ENCODE results near the gene PMPCB.

PMPCB gene

DNA sequence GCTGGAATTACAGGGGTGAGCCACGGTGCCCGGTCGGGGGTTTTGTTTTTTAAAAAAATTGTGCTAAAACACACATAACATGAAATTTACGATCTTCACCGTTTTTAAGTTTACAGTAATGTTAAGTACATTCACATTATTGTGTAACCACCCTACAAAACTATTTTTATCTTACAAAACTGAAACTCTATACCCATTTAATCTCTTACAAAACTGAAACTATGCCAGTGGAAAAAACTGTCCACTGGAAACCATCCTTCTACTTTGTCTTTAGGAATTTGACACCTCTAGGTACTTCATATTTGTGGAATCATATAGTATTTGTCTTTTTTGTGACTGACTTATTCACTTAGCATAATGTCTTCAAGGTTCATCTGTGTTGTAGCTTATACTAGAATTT is 49.2 kb downstream of the PMPCB start (continued):
- no peak for TF ChIP-seq ZNF777 (tag by site-specific recombination; IDR thresholded peaks at IDR 0.05; ENCODE audit: borderline replicate concordance)
- TF ChIP-seq ZNF830 (tag by site-specific recombination; IDR thresholded peaks at IDR 0.05; ENCODE audit: low read depth): no peak

DNA sequence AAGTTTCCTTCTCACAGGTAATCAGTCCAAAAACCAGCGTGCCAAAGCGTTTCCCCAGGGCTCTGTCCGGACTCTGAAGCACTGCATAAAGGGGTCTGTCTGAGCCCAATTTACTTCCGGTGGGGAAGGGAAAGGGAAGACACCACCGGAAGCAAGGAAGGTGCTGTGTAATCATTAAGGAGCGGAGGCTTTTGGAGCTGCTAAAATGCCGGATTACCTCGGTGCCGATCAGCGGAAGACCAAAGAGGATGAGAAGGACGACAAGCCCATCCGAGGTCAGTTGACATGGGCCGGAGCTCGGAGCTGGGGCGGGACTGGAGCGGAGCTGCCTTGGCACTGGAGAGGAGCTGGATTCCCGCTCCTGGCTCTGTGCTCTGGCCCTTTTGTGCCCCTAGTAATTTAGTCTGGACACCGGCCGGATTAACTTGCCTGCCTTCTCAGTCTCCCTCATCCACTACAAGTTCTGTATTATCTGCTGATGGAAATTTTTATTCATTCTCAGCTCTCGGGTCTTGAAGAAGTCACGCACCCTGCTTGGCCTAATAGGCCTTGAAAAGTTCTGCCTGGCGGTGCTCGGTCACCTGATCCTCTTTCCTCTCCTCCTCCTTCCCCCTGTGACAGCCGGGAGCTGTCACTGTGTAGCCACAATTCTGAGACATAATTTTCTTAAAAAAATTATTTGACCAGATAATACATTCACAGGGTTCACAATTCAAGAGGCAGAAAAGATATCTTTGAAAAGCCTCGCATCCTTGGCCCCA is 50.5 kb downstream of the PMPCB start, which contains the start of gene PSMC2:
Gene PSMC2, plus strand, starts transcription at position 137 of the 761 bp plus-strand sequence. Its CDS starts 69 bp downstream, at position 206.
- Histone ChIP-seq H3K9me3 (ENCODE audit: control insufficient read depth, insufficient read depth, low read depth, low read length) (no peaks in the 10 kb centered on the region), H3K36me3 (ENCODE audit: control insufficient read depth in 2 of 2, insufficient read depth in 1 of 2, low read length in 2 of 2) (peaks cover 12 to 20% of the 10 kb centered on the region in 2 experiments), H3K27ac (ENCODE audit: extremely low read depth, low read depth, low read length) (peak within 1 kb of the TSS; percentile 91), H3K4me3 (ENCODE audit: low read depth, low read length) (peak within 1 kb of the TSS; percentile 74), H3K4me1 (ENCODE audit: control insufficient read depth, insufficient read depth, low read length) (peaks cover 2% of the 10 kb centered on the region)
- CTCF ChIA-PET: interaction anchor here (0.7 kb wide), 1 partner anchor 23 kb away, joined by 3 read pairs; no protein-coding TSS in a partner anchor
- POLR2A ChIA-PET: interaction anchor here (0.8 kb wide), 1 partner anchor 31 kb away, joined by 6 read pairs; no protein-coding TSS in a partner anchor
- TF ChIP-seq SCRT2 (tag by site-specific recombination; IDR thresholded peaks at IDR 0.05) (peak; percentile 58), ZNF623 (tag by site-specific recombination; IDR thresholded peaks at IDR 0.05) (no peak), ZNF76 (tag by site-specific recombination; IDR thresholded peaks at IDR 0.05; ENCODE audit: borderline replicate concordance, low read depth) (peak; percentile 62; the same call in 1 of the 2 replicates), YY1 (tag by site-specific recombination; IDR thresholded peaks at IDR 0.05) (peak; percentile 53; the same call in 1 of the 2 replicates), ZNF561 (tag by site-specific recombination; IDR thresholded peaks at IDR 0.05; ENCODE audit: borderline replicate concordance) (peak; percentile 67; the same call in 1 of the 2 replicates), ZBTB20 (tag by site-specific recombination; IDR thresholded peaks at IDR 0.05) (peak; percentile 69), ZNF174 (tag by site-specific recombination; IDR thresholded peaks at IDR 0.05) (no peak), SP2 (tag by site-specific recombination; IDR thresholded peaks at IDR 0.05) (peak; percentile 70), ZBTB8A (tag by site-specific recombination; IDR thresholded peaks at IDR 0.05) (peak; percentile 29; the same call in 1 of the 2 replicates), ZBTB48 (tag by site-specific recombination; IDR thresholded peaks at IDR 0.05) (peak; percentile 89), ZNF335 (tag by site-specific recombination; conservative IDR thresholded peaks at IDR 0.05) (peak; percentile 95), OVOL3 (tag by site-specific recombination; IDR thresholded peaks at IDR 0.05) (peak; percentile 55; the same call in 1 of the 2 replicates), ZNF423 (tag by site-specific recombination; IDR thresholded peaks at IDR 0.05) (no peak), SP3 (tag by site-specific recombination; IDR thresholded peaks at IDR 0.05) (0 out of 2 replicates have a peak, but pooled peaks have one; percentile 30), SP7 (tag by site-specific recombination; IDR thresholded peaks at IDR 0.05) (peak; percentile 82), ZNF558 (tag by site-specific recombination; IDR thresholded peaks at IDR 0.05) (no peak), KLF9 (tag by site-specific recombination; IDR thresholded peaks at IDR 0.05; ENCODE audit: low read depth) (0 out of 2 replicates have a peak, but pooled peaks have one; percentile 18)
- TF ChIP-seq, protein P1, sequence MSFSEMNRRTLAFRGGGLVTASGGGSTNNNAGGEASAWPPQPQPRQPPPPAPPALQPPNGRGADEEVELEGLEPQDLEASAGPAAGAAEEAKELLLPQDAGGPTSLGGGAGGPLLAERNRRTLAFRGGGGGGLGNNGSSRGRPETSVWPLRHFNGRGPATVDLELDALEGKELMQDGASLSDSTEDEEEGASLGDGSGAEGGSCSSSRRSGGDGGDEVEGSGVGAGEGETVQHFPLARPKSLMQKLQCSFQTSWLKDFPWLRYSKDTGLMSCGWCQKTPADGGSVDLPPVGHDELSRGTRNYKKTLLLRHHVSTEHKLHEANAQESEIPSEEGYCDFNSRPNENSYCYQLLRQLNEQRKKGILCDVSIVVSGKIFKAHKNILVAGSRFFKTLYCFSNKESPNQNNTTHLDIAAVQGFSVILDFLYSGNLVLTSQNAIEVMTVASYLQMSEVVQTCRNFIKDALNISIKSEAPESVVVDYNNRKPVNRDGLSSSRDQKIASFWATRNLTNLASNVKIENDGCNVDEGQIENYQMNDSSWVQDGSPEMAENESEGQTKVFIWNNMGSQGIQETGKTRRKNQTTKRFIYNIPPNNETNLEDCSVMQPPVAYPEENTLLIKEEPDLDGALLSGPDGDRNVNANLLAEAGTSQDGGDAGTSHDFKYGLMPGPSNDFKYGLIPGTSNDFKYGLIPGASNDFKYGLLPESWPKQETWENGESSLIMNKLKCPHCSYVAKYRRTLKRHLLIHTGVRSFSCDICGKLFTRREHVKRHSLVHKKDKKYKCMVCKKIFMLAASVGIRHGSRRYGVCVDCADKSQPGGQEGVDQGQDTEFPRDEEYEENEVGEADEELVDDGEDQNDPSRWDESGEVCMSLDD (tag by site-specific recombination; IDR thresholded peaks at IDR 0.05): no peak
- TF ChIP-seq, protein P2, sequence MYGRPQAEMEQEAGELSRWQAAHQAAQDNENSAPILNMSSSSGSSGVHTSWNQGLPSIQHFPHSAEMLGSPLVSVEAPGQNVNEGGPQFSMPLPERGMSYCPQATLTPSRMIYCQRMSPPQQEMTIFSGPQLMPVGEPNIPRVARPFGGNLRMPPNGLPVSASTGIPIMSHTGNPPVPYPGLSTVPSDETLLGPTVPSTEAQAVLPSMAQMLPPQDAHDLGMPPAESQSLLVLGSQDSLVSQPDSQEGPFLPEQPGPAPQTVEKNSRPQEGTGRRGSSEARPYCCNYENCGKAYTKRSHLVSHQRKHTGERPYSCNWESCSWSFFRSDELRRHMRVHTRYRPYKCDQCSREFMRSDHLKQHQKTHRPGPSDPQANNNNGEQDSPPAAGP (tag by site-specific recombination; IDR thresholded peaks at IDR 0.05): no peak
- TF ChIP-seq, protein P3, sequence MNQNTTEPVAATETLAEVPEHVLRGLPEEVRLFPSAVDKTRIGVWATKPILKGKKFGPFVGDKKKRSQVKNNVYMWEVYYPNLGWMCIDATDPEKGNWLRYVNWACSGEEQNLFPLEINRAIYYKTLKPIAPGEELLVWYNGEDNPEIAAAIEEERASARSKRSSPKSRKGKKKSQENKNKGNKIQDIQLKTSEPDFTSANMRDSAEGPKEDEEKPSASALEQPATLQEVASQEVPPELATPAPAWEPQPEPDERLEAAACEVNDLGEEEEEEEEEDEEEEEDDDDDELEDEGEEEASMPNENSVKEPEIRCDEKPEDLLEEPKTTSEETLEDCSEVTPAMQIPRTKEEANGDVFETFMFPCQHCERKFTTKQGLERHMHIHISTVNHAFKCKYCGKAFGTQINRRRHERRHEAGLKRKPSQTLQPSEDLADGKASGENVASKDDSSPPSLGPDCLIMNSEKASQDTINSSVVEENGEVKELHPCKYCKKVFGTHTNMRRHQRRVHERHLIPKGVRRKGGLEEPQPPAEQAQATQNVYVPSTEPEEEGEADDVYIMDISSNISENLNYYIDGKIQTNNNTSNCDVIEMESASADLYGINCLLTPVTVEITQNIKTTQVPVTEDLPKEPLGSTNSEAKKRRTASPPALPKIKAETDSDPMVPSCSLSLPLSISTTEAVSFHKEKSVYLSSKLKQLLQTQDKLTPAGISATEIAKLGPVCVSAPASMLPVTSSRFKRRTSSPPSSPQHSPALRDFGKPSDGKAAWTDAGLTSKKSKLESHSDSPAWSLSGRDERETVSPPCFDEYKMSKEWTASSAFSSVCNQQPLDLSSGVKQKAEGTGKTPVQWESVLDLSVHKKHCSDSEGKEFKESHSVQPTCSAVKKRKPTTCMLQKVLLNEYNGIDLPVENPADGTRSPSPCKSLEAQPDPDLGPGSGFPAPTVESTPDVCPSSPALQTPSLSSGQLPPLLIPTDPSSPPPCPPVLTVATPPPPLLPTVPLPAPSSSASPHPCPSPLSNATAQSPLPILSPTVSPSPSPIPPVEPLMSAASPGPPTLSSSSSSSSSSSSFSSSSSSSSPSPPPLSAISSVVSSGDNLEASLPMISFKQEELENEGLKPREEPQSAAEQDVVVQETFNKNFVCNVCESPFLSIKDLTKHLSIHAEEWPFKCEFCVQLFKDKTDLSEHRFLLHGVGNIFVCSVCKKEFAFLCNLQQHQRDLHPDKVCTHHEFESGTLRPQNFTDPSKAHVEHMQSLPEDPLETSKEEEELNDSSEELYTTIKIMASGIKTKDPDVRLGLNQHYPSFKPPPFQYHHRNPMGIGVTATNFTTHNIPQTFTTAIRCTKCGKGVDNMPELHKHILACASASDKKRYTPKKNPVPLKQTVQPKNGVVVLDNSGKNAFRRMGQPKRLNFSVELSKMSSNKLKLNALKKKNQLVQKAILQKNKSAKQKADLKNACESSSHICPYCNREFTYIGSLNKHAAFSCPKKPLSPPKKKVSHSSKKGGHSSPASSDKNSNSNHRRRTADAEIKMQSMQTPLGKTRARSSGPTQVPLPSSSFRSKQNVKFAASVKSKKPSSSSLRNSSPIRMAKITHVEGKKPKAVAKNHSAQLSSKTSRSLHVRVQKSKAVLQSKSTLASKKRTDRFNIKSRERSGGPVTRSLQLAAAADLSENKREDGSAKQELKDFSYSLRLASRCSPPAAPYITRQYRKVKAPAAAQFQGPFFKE (tag by site-specific recombination; IDR thresholded peaks at IDR 0.05; ENCODE audit: borderline replicate concordance): no peak
- TF ChIP-seq, protein P4, sequence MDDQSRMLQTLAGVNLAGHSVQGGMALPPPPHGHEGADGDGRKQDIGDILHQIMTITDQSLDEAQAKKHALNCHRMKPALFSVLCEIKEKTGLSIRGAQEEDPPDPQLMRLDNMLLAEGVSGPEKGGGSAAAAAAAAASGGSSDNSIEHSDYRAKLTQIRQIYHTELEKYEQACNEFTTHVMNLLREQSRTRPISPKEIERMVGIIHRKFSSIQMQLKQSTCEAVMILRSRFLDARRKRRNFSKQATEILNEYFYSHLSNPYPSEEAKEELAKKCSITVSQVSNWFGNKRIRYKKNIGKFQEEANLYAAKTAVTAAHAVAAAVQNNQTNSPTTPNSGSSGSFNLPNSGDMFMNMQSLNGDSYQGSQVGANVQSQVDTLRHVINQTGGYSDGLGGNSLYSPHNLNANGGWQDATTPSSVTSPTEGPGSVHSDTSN (CRISPR knock-in tag; IDR thresholded peaks at IDR 0.05): no peak

All from HEK293 (cell line).